Activated effector memory CD4-positive, alpha-beta T cell treated with Interleukin-2 at 50 U/mL for 16 hours (primary cell): ENCODE data around the gene SRGAP1.
"Not testable (repeated sequence)": the region's sequence is repeated elsewhere in the genome, so short reads cannot be mapped to it uniquely, and the experiment has no call there.

Experiments
- DNase-seq: peaks from one replicate; pipeline ENCODE4 v3.0.0-alpha.2; 2020

SRGAP1 gene

GRCh38 chr12:63874897-63875480, 30.5 kb downstream of the SRGAP1 start:
- DNase-seq, result no peak

GRCh38 chr12:63875703-63876102, 31.2 kb downstream of the SRGAP1 start:
- no peak for DNase-seq

- DNase-seq, result no peak
These were observed 32.5 kb downstream of the SRGAP1 start for GRCh38 chr12:63876980-63877379.

GRCh38 chr12:63877693-63878092, 33.2 kb downstream of the SRGAP1 start:
- DNase-seq, result no peak

- not testable (repeated sequence) for DNase-seq
These were observed 35.7 kb downstream of the SRGAP1 start for GRCh38 chr12:63880235-63880634.

- DNase-seq, result no peak
These were observed 36.3 kb downstream of the SRGAP1 start for GRCh38 chr12:63880742-63881263.

GRCh38 chr12:63882844-63883243, 38.3 kb downstream of the SRGAP1 start:
- no peak for DNase-seq

- DNase-seq, result no peak
These were observed 40.9 kb downstream of the SRGAP1 start for GRCh38 chr12:63885401-63885800.

GRCh38 chr12:63888908-63889635, 44.6 kb downstream of the SRGAP1 start:
- DNase-seq, result no peak

GRCh38 chr12:63889721-63890509, 45.4 kb downstream of the SRGAP1 start:
- DNase-seq, result no peak

- DNase-seq, result no peak
These were observed 48.7 kb downstream of the SRGAP1 start for GRCh38 chr12:63893170-63893569.

- no peak for DNase-seq
These were observed 49.6 kb downstream of the SRGAP1 start for GRCh38 chr12:63894132-63894531.

- no peak for DNase-seq
These were observed 51.3 kb downstream of the SRGAP1 start for GRCh38 chr12:63895841-63896240.

GRCh38 chr12:63897931-63898330, 53.4 kb downstream of the SRGAP1 start:
- DNase-seq, result no peak

GRCh38 chr12:63898764-63899337, 54.4 kb downstream of the SRGAP1 start:
- DNase-seq, result no peak

- no peak for DNase-seq
These were observed 54.9 kb downstream of the SRGAP1 start for GRCh38 chr12:63899396-63899795.

GRCh38 chr12:63900922-63901793, 56.7 kb downstream of the SRGAP1 start:
- no peak for DNase-seq

GRCh38 chr12:63904653-63905052, 60.2 kb downstream of the SRGAP1 start:
- no peak for DNase-seq

- DNase-seq, result no peak
These were observed 61.0 kb downstream of the SRGAP1 start for GRCh38 chr12:63905544-63905943.

- DNase-seq, result no peak
These were observed 62.4 kb downstream of the SRGAP1 start for GRCh38 chr12:63906876-63907275.

- no peak for DNase-seq
These were observed 63.1 kb downstream of the SRGAP1 start for GRCh38 chr12:63907561-63907960.

GRCh38 chr12:63909746-63910145, 65.2 kb downstream of the SRGAP1 start:
- no peak for DNase-seq
